ENCODE results near the gene SETD3. TPM values are rescaled to one million over a fixed set of nuclear protein-coding genes. Genes with fewer than 3 reads are reported as not detected.

The SETD3 gene
- total RNA-seq, 4 donors from 2014 or later = 61.8 to 78.3 (median 70.1) TPM

DNA sequence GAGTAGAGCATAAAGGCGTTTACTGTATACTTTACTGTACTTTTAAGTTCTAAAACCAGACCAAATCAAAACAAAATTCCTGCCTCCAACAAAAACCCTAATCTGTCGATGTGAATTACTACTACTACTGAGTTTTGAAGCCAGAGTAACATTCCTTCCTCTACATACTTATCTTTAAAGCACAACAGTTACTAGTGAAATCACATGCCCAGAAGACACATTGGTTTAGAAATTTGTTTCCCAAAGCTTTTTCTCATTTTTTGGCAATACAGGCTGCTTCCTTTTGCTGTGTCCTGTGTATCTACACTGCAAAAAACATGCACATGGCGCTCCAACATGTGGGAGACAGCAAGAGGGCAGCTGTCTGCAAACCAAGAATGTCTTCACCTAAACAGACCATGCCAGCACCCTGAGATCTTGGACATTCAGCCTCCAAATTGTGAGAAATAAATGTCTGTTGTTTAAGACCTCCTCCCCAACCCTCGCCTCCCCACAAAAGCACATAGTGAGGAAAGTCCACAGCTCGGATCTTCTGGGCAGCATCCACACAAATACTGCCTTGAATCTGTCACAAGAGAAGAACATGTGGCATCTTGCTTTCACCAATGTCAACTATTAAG lies 21.1 kb downstream of the SETD3 start:
- no peak for DNase-seq (ENCODE audit: low spot score)
- no peak for ATAC-seq (ENCODE audit: low FRiP score)
- TF ChIP-seq, protein P1, sequence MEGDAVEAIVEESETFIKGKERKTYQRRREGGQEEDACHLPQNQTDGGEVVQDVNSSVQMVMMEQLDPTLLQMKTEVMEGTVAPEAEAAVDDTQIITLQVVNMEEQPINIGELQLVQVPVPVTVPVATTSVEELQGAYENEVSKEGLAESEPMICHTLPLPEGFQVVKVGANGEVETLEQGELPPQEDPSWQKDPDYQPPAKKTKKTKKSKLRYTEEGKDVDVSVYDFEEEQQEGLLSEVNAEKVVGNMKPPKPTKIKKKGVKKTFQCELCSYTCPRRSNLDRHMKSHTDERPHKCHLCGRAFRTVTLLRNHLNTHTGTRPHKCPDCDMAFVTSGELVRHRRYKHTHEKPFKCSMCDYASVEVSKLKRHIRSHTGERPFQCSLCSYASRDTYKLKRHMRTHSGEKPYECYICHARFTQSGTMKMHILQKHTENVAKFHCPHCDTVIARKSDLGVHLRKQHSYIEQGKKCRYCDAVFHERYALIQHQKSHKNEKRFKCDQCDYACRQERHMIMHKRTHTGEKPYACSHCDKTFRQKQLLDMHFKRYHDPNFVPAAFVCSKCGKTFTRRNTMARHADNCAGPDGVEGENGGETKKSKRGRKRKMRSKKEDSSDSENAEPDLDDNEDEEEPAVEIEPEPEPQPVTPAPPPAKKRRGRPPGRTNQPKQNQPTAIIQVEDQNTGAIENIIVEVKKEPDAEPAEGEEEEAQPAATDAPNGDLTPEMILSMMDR (IDR thresholded peaks at IDR 0.05) = no peak

DNA sequence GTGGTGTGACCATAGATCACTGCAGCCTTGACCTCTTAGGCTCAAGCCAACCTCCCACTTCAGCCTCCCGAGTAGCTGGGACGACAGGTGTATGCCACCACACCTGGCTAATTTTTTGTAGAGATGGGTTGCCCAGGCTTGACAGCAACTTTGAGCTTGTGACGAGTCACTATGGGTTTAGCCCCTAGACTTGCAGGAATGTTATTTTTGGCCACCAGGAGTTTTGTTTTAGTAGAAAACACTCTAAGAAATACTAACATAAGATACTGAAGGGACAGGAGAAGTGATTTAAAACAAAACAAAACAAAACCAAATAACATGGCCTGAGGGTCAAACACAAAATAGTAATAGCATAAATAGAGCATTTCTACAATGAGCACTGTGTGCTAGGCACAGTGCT lies 26.4 kb downstream of the SETD3 start:
- no peak for DNase-seq (ENCODE audit: low spot score)
- TF ChIP-seq, protein P1 (IDR thresholded peaks at IDR 0.05) = no peak
- no peak for ATAC-seq (ENCODE audit: low FRiP score)

DNA sequence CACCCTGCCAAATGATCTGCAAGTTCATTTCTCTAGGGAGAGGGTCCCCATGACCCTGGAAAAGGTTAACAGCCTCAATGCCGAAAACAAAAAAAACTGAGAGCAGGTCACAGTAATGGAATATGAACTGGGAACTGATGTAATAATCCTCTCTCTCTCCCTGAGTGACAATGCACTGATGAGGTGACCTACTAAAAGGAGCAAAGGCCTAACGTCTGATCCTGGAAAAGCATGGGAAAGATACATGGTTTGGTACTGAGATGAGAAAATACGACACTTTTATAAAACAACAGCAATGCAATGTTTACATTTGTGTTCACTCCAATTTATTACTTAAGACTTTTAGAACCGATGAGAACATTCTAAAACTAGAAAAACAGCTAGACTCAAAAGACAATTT lies 27.7 kb downstream of the SETD3 start:
- TF ChIP-seq, protein P1 (IDR thresholded peaks at IDR 0.05) = no peak
- ATAC-seq (ENCODE audit: low FRiP score) = no peak
- DNase-seq (ENCODE audit: low spot score) = no peak

DNA sequence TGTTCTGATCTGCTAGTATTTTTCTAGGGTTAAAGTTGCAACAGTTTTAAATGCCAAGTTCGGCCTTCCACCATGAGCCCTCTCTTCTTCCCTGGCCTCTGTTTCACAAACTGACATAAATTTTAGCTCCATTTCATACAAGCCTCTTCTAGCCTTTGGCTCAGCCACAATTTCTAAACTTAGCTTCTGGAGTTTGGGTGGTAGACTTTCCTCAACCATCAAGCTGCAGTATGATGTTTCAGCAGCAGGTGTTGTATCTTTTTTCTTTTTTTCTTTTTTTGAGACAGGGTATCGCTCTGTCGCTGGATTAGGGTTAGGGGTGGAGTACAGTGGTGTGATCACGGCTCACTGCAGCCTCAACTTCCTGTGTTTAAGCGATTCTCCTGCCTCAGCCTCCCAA lies 29.4 kb downstream of the SETD3 start:
- TF ChIP-seq, protein P1 (IDR thresholded peaks at IDR 0.05) = no peak
- no peak for ATAC-seq (ENCODE audit: low FRiP score)
- DNase-seq (ENCODE audit: low spot score) = no peak

DNA sequence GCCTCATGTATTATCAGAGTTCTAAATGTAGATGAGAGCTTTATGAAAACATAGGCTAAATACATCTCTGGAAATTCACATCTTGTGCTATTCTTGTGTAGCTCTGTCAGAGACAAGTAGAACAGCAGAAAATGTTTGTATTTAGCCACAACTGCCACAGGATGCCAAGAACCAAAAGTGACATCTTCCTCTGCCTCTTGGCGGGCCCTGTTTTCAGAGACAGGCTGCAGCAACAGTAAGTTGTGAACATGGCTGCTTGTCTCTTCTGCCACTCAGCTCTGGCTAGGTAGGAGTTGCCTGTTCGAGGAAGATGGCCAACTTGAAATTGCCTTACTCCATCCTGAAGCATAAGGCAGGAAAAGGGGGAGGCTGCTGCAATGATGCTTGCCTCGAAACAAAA lies 30.4 kb downstream of the SETD3 start:
- TF ChIP-seq, protein P1 (IDR thresholded peaks at IDR 0.05) = no peak
- ATAC-seq (ENCODE audit: low FRiP score) (no peak), DNase-seq (ENCODE audit: low spot score) (no peak)

DNA sequence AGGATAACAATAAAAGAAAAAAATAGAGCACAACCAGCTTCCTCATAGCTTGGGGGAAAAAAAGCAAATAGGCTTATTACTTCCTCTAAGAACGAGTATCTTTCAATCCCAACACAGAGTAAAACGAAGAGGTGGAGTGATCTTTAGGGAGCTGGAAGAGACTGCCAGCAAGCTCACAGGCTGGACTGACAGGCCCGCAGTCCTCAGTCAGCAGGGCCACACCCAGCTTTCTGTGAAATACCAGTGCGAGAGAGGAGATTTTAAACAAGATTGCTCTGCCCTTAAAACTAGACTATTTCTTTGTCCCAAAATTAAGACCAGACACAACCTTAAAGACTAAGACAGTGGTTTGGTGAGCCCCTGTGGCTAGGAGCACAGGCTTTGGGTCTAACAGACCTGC lies 32.9 kb downstream of the SETD3 start:
- TF ChIP-seq, protein P1 (IDR thresholded peaks at IDR 0.05) = no peak
- ATAC-seq (ENCODE audit: low FRiP score) (no peak), DNase-seq (ENCODE audit: low spot score) (no peak)

DNA sequence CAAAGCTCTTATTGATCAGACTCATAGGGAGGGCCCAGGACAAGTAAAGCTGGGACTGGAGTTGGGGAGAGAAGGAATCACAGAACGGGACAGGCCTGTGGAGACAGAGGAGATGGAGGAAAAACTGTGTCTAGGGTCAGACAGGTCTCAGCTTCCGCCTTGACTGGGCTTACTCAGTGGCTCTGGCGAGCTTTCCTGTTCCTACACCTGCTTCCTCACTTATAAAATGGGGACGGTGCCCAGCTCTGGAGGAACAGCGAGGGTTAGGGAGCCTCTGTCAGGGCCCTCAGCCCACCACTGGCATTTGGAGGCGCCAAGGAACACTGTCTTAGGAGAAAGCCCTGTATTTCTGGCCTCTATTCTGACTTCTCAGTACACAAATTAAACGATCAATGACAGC lies 34.7 kb downstream of the SETD3 start:
- DNase-seq (ENCODE audit: low spot score) (no peak), ATAC-seq (ENCODE audit: low FRiP score) (no peak)
- TF ChIP-seq, protein P1 (IDR thresholded peaks at IDR 0.05) = no peak
